OCI-LY7 (cell line): ENCODE results near the gene RIN3. TPM values are rescaled to one million over a fixed set of nuclear protein-coding genes. Genes with fewer than 3 reads are reported as not detected.

ENCODE experiments used
- BruUV-seq: library from RNA; stranded (reverse); fragments of 400-500 nt; replicated peaks from 2 replicates; lab custom pipeline; 2021; lab: Mats Ljungman, UMichigan
- CTCF ChIA-PET: fragments of 300-600 bp; sonication (Branson Sonifier 250); formaldehyde crosslinking; loops from one replicate; lab custom pipeline; 2022; ENCODE audit warnings: antibody characterized with exemption; ENCODE audit not compliant: unreplicated experiment; lab: Charles Lee
- POLR2A ChIA-PET: fragments of 300-600 bp; sonication (Branson Sonifier 250); formaldehyde crosslinking; loops from one replicate; lab custom pipeline; 2022; ENCODE audit warnings: antibody characterized with exemption; lab: Charles Lee
- DNase-seq: peaks from one replicate; pipeline ENCODE4 v3.0.0-alpha.2; 2015; ENCODE audit warnings: low spot score
- H2AFZ ChIP-seq: fragments of 200-600 bp; sonication (generic), shearing (Covaris generic); 2 replicates; pipeline ENCODE4 v1.6.1; 2014; ENCODE audit warnings: mild to moderate bottlenecking, antibody characterized with exemption, low read length, moderate library complexity
- H3K27ac ChIP-seq: fragments of 200-600 bp; sonication (generic); 2 replicates; pipeline ENCODE4 v1.5.1; 2014; ENCODE audit warnings: mixed run types, low read depth, mild to moderate bottlenecking, moderate library complexity, low read length, inconsistent platforms; ENCODE audit not compliant: poor library complexity, severe bottlenecking
- H3K36me3 ChIP-seq: fragments of 200-600 bp; sonication (generic); 2 replicates; pipeline ENCODE4 v1.6.1; 2014; ENCODE audit warnings: mild to moderate bottlenecking, antibody characterized with exemption, low read length, moderate library complexity, mixed read lengths; ENCODE audit not compliant: insufficient read depth
- H3K4me1 ChIP-seq: fragments of 200-600 bp; sonication (generic); 2 replicates; pipeline ENCODE4 v1.5.1; 2014; ENCODE audit warnings: mild to moderate bottlenecking, low read length; ENCODE audit not compliant: insufficient read depth, poor library complexity, severe bottlenecking
- H3K4me2 ChIP-seq: fragments of 200-600 bp; sonication (generic); 2 replicates; pipeline ENCODE4 v1.6.1; 2014; ENCODE audit warnings: mild to moderate bottlenecking, low read length
- H3K4me3 ChIP-seq: fragments of 200-600 bp; sonication (generic); 2 replicates; pipeline ENCODE4 v1.5.1; 2014; ENCODE audit warnings: mild to moderate bottlenecking, low read depth, low read length; ENCODE audit not compliant: poor library complexity, severe bottlenecking
- H3K79me2 ChIP-seq: fragments of 200-600 bp; sonication (generic); 2 replicates; pipeline ENCODE4 v1.6.1; 2016; ENCODE audit warnings: low read depth, mild to moderate bottlenecking, low read length, moderate library complexity, mixed read lengths; ENCODE audit not compliant: insufficient read depth
- H3K9me2 ChIP-seq: fragments of 200-600 bp; sonication (generic); 2 replicates; pipeline ENCODE4 v1.6.1; 2016; ENCODE audit warnings: mild to moderate bottlenecking, low read length, mixed read lengths; ENCODE audit not compliant: insufficient read depth
- H3K9me3 ChIP-seq: fragments of 200-600 bp; sonication (generic); 2 replicates; pipeline ENCODE4 v1.6.1; 2014; ENCODE audit warnings: mild to moderate bottlenecking, mixed run types, low read length, mixed read lengths
- H4K20me1 ChIP-seq: fragments of 200-600 bp; sonication (generic); 2 replicates; pipeline ENCODE4 v1.6.1; 2014; ENCODE audit warnings: mild to moderate bottlenecking, antibody characterized with exemption, low read length, moderate library complexity, mixed read lengths; ENCODE audit not compliant: insufficient read depth
- EZH2phosphoT487 ChIP-seq: fragments of 200-600 bp; sonication (generic); IDR thresholded peaks from 2 replicates; pipeline ENCODE4 v1.6.1; 2018; ENCODE audit warnings: low read depth, borderline replicate concordance, mild to moderate bottlenecking, mixed run types, antibody characterized with exemption, low read length, moderate library complexity, mixed read lengths
- intact Hi-C: fragments of 100-400 bp; cut with micrococcal nuclease; formaldehyde crosslinking; loops from one replicate; pipeline ENCODE4 v1.10.0; 2022; ENCODE audit not compliant: unreplicated experiment
- total RNA-seq, 2 experiments: library from RNA; depleted of rRNA in 1 of 2; stranded (reverse); fragments of >200 nt in 1 of 2; shearing (Covaris generic) in 1 of 2; gene quantifications; 2 replicates each; pipeline ENCODE4 v1.2.3, GENCODE V29; 2014 to 2022
- TF ChIP-seq, protein P1 (sequence below): fragments of 200-600 bp; sonication (generic); conservative IDR thresholded peaks from 2 replicates; pipeline ENCODE4 v1.5.1; 2014; ENCODE audit warnings: mild to moderate bottlenecking, antibody characterized with exemption, low read length, moderate library complexity, mixed read lengths

The RIN3 gene
- total RNA-seq, 2 experiments from 2014 or later: not detected

DNA sequence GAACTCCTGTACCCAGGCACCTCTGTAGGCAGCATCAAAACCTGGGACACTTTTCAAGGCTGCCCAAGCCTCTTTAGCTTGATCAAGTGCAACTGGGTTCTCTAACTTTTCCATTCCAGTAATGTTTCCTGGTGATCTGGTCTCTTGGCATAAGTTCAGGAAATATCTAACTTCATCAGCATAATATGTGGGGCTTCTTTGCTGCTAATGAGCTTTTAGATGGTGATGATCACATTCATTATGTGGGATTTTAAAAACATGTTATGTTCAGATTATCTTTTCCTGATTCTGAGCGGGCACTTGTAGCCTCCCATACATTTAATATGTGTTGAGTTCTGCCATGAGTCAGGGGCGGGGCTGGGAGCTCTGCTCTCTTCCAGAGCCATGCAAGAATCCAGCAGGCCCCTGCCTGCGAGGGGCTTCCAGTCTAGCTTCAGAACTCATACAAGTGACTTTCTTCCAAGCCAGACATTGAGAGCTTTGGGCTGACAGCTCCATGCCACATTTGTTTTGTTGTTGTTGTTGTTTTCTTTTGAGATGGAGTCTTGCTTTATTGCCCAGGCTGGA, 39.5 kb upstream of the RIN3 start:
- ChIA-PET POLR2A (interaction anchor here (0.6 kb wide), 1 partner anchor 68 kb away, joined by 3 read pairs; no protein-coding TSS in a partner anchor), CTCF (no interaction called here)
- Histone ChIP-seq H3K4me2 (no peak overlapping the region), H3K36me3 (no peaks in the 10 kb centered on the region), H2AFZ (no peak overlapping the region), H3K27ac (no peak overlapping the region), H3K9me2 (no peaks in the 10 kb centered on the region), H4K20me1 (no peaks in the 10 kb centered on the region), H3K79me2 (no peaks in the 10 kb centered on the region), H3K9me3 (no peaks in the 10 kb centered on the region), H3K4me3 (no peak overlapping the region), H3K4me1 (no peaks in the 10 kb centered on the region)
- TF ChIP-seq EZH2phosphoT487: no peak
- TF ChIP-seq, protein P1, sequence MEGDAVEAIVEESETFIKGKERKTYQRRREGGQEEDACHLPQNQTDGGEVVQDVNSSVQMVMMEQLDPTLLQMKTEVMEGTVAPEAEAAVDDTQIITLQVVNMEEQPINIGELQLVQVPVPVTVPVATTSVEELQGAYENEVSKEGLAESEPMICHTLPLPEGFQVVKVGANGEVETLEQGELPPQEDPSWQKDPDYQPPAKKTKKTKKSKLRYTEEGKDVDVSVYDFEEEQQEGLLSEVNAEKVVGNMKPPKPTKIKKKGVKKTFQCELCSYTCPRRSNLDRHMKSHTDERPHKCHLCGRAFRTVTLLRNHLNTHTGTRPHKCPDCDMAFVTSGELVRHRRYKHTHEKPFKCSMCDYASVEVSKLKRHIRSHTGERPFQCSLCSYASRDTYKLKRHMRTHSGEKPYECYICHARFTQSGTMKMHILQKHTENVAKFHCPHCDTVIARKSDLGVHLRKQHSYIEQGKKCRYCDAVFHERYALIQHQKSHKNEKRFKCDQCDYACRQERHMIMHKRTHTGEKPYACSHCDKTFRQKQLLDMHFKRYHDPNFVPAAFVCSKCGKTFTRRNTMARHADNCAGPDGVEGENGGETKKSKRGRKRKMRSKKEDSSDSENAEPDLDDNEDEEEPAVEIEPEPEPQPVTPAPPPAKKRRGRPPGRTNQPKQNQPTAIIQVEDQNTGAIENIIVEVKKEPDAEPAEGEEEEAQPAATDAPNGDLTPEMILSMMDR: no peak
- intact Hi-C loops: no loop called here
- no peak for DNase-seq
- no TSS peak for BruUV-seq

DNA sequence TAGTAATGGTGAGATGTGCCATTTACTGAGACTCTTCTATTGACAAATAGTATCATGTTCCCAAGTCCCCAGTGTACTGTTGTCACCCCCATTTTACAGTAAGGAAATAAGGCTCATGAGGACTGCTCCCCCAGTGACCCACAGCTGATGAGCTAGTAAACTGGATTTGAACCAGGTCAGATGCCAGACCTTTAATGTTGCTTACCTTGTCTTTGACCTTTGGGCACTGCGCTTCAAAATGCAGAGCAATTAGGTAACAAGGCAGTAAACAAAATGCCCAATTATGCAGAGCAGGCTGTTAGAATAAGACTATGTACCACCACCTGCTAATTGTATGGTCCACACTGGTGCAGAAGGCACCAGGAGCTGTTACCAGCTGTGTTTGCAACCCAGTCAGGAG, 38.5 kb upstream of the RIN3 start:
- H3K4me1 ChIP-seq: no peaks in the 10 kb centered on the region
- intact Hi-C loops: no loop called here
- H3K36me3 ChIP-seq: no peaks in the 10 kb centered on the region
- H3K9me3 ChIP-seq: no peaks in the 10 kb centered on the region
- TF ChIP-seq, protein P1: no peak
- no peak for TF ChIP-seq EZH2phosphoT487
- CTCF ChIA-PET: no interaction called here
- no peak for DNase-seq
- BruUV-seq: no TSS peak
- H3K9me2 ChIP-seq: no peaks in the 10 kb centered on the region
- no peaks in the 10 kb centered on the region for H3K79me2 ChIP-seq
- POLR2A ChIA-PET: no interaction called here
- H3K4me3 ChIP-seq: no peak overlapping the region
- H2AFZ ChIP-seq: no peak overlapping the region
- H4K20me1 ChIP-seq: no peaks in the 10 kb centered on the region
- H3K27ac ChIP-seq: no peak overlapping the region
- no peak overlapping the region for H3K4me2 ChIP-seq

DNA sequence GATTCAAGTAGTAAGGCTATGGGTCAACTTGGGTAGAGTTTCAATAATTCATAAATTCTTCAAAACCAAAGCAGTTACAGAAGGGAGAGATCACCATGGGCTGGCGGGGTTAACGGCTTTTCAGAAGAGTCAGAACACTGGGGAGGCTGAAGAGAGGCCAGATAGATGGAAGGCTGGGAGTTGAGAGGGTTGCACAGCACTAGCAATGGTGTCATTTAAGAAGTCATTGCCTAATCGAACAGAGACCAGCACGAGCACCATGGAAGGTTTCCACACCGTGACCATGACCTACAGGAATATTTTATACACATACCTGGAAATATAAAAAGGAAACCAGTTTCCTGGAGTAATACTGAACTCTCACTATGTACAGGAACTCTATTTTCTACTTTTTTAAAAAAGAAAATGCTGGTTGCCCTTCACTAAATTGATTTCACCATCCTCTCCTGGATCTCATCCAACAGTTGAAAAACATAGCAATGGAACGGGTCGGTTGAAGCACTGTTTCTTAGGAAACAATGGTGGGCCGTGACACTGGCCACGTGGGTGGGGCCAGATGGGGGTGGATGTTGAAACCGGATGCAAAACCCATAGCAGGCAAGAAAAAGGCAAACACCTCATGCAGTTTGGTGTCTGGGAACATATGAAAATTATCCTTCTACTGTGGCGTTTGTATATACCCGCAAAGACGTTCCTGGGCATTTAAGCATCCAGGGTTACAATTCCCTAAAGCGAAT, 38.0 kb upstream of the RIN3 start:
- no peak for DNase-seq
- ChIA-PET CTCF (no interaction called here), POLR2A (no interaction called here)
- Histone ChIP-seq H3K4me3 (no peak overlapping the region), H3K27ac (no peak overlapping the region), H3K36me3 (no peaks in the 10 kb centered on the region), H3K4me1 (no peaks in the 10 kb centered on the region), H3K9me2 (no peaks in the 10 kb centered on the region), H2AFZ (no peak overlapping the region), H4K20me1 (no peaks in the 10 kb centered on the region), H3K4me2 (no peak overlapping the region), H3K79me2 (no peaks in the 10 kb centered on the region), H3K9me3 (no peaks in the 10 kb centered on the region)
- no TSS peak for BruUV-seq
- TF ChIP-seq, protein P1: no peak
- TF ChIP-seq EZH2phosphoT487: no peak
- intact Hi-C loops: no loop called here
